Caco-2 (cell line): ENCODE measurements around the gene RPP14. TPM values are rescaled to one million over a fixed set of nuclear protein-coding genes. Genes with fewer than 3 reads are reported as not detected.

Source experiments
- BruUV-seq: library from RNA; stranded (reverse); fragments of 400-500 nt; replicated peaks from 2 replicates; lab custom pipeline; 2021; lab: Mats Ljungman, UMichigan
- CTCF ChIA-PET: fragments of 300-600 bp; sonication (Branson Sonifier 250); formaldehyde crosslinking; loops from one replicate; lab custom pipeline; 2022; ENCODE audit warnings: antibody characterized with exemption; lab: Charles Lee
- POLR2A ChIA-PET: fragments of 300-600 bp; sonication (Branson Sonifier 250); formaldehyde crosslinking; loops from one replicate; lab custom pipeline; 2022; ENCODE audit warnings: antibody characterized with exemption; lab: Charles Lee
- DNase-seq, 2 experiments: peaks; one replicate each; pipeline versions ENCODE4 v3.0.0 to v3.0.0-alpha.2; 2020 to 2022
- H3K27me3 ChIP-seq: replicated peaks from 2 replicates; pipeline ENCODE4 v1.6.0; 2011; ENCODE audit warnings: low read length; ENCODE audit not compliant: control insufficient read depth, insufficient read depth
- H3K36me3 ChIP-seq: 2 replicates; pipeline ENCODE4 v1.5.1; 2011; ENCODE audit warnings: low read length; ENCODE audit not compliant: control insufficient read depth, insufficient read depth
- H3K4me1 ChIP-seq: fragments of 250-450 bp; sonication (Bioruptor Pico); 2 replicates; pipeline ENCODE4 v1.5.1; 2020; ENCODE audit warnings: mild to moderate bottlenecking
- H3K4me3 ChIP-seq: 2 replicates; pipeline ENCODE4 v1.5.1; 2011; ENCODE audit warnings: low read depth, mild to moderate bottlenecking, control low read depth, low read length
- H3K9me3 ChIP-seq: fragments of 250-450 bp; sonication (Bioruptor Pico); 2 replicates; pipeline ENCODE4 v1.5.1; 2020; ENCODE audit warnings: mild to moderate bottlenecking, moderate library complexity
- H3K27ac Mint-ChIP-seq: one replicate; pipeline ENCODE4 v1.8.0; 2022; ENCODE audit warnings: mixed read lengths; ENCODE audit not compliant: unreplicated experiment
- H3K27me3 Mint-ChIP-seq: one replicate; pipeline ENCODE4 v1.8.0; 2022; ENCODE audit warnings: mixed read lengths; ENCODE audit not compliant: insufficient read depth, unreplicated experiment
- H3K36me3 Mint-ChIP-seq: one replicate; pipeline ENCODE4 v1.8.0; 2022; ENCODE audit warnings: mild to moderate bottlenecking, mixed read lengths; ENCODE audit not compliant: insufficient read depth, unreplicated experiment
- H3K4me1 Mint-ChIP-seq: one replicate; pipeline ENCODE4 v1.8.0; 2022; ENCODE audit warnings: low read depth, mixed read lengths; ENCODE audit not compliant: unreplicated experiment
- H3K4me3 Mint-ChIP-seq: one replicate; pipeline ENCODE4 v1.8.0; 2022; ENCODE audit warnings: mild to moderate bottlenecking, moderate library complexity, mixed read lengths; ENCODE audit not compliant: unreplicated experiment
- H3K9me3 Mint-ChIP-seq: one replicate; pipeline ENCODE4 v1.8.0; 2022; ENCODE audit warnings: mixed read lengths; ENCODE audit not compliant: unreplicated experiment
- intact Hi-C: fragments of 100-400 bp; cut with micrococcal nuclease; formaldehyde crosslinking; loops from one replicate; pipeline ENCODE4 v1.10.0; 2022; ENCODE audit not compliant: unreplicated experiment
- total RNA-seq: library from RNA; stranded (reverse); gene quantifications from 2 replicates; pipeline ENCODE4 v1.2.3, GENCODE V29; 2022
- TF ChIP-seq, protein P1 (sequence below), 2 experiments: fragments of 200-600 bp in 1 of 2; IDR thresholded peaks; 1 replicate in 1 of 2; 2 replicates in 1 of 2; pipeline versions ENCODE4 v1.5.1 to v1.8.0; 2011 to 2022; ENCODE audit warnings: antibody characterized with exemption in 1 of 2, control low read depth in 1 of 2, inconsistent platforms in 1 of 2, low read depth in 1 of 2, low read length in 1 of 2, mild to moderate bottlenecking in 1 of 2, moderate library complexity in 1 of 2; ENCODE audit not compliant: insufficient read depth in 1 of 2, severe bottlenecking in 1 of 2, unreplicated experiment in 1 of 2

RPP14 gene
- total RNA-seq, 1 experiment from 2014 or later: 24.7 TPM

GRCh38 chr3:58258392-58259055, 47.5 kb upstream of the RPP14 start:
- BruUV-seq: no TSS peak
- H3K4me1 Mint-ChIP-seq: no peaks in the 10 kb centered on the region
- no peak for DNase-seq
- no peaks in the 10 kb centered on the region for H3K27me3 Mint-ChIP-seq
- TF ChIP-seq, protein P1, sequence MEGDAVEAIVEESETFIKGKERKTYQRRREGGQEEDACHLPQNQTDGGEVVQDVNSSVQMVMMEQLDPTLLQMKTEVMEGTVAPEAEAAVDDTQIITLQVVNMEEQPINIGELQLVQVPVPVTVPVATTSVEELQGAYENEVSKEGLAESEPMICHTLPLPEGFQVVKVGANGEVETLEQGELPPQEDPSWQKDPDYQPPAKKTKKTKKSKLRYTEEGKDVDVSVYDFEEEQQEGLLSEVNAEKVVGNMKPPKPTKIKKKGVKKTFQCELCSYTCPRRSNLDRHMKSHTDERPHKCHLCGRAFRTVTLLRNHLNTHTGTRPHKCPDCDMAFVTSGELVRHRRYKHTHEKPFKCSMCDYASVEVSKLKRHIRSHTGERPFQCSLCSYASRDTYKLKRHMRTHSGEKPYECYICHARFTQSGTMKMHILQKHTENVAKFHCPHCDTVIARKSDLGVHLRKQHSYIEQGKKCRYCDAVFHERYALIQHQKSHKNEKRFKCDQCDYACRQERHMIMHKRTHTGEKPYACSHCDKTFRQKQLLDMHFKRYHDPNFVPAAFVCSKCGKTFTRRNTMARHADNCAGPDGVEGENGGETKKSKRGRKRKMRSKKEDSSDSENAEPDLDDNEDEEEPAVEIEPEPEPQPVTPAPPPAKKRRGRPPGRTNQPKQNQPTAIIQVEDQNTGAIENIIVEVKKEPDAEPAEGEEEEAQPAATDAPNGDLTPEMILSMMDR (IDR thresholded peaks at IDR 0.05; ENCODE audit: insufficient read depth in 1 of 2, low read depth in 1 of 2, low read length in 1 of 2, severe bottlenecking in 1 of 2, unreplicated experiment in 1 of 2): no peak
- Histone ChIP-seq H3K27me3 (no peaks in the 10 kb centered on the region), H3K4me3 (no peak overlapping the region), H3K9me3 (no peaks in the 10 kb centered on the region), H3K36me3 (no peaks in the 10 kb centered on the region), H3K4me1 (no peaks in the 10 kb centered on the region)
- ChIA-PET CTCF (no interaction called here), POLR2A (no interaction called here)
- intact Hi-C loops: no loop called here
- no peak overlapping the region for H3K4me3 Mint-ChIP-seq
- no peaks in the 10 kb centered on the region for H3K9me3 Mint-ChIP-seq
- no peaks in the 10 kb centered on the region for H3K36me3 Mint-ChIP-seq
- H3K27ac Mint-ChIP-seq: no peak overlapping the region

GRCh38 chr3:58260261-58260731, 45.7 kb upstream of the RPP14 start:
- intact Hi-C loops: no loop called here

DNA sequence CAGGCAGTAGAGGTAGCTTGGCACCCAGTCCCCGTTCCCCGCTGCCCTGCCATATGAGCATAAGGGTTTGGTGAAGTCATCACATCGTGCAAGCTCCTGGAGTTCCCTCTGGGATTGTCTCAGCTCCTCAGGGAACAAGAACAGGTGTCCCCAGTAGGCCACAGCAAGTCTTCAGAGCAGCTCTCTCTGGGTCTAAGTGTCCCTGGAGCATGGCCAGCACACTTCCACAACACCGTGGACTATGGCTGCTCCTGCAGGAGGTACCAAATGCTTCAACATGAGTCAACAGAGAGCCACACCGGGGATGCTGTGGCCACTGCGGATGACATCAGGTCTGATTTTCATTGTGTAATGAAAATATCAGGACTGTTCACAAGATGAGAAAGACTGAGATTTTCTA, 45.3 kb upstream of the RPP14 start:
- H3K4me3 Mint-ChIP-seq: no peak overlapping the region
- no peak overlapping the region for H3K27ac Mint-ChIP-seq

More at GRCh38 chr3:58260261-58260731, 45.7 kb upstream of the RPP14 start:
- no peaks in the 10 kb centered on the region for H3K9me3 ChIP-seq
- DNase-seq: no peak
- ChIA-PET POLR2A (no interaction called here), CTCF (no interaction called here)
- H3K4me1 ChIP-seq: no peaks in the 10 kb centered on the region
- no peaks in the 10 kb centered on the region for H3K27me3 Mint-ChIP-seq
- no peaks in the 10 kb centered on the region for H3K9me3 Mint-ChIP-seq
- H3K4me3 ChIP-seq: no peak overlapping the region
- H3K4me3 Mint-ChIP-seq: no peak overlapping the region
- H3K36me3 ChIP-seq: no peaks in the 10 kb centered on the region
- no peak overlapping the region for H3K27ac Mint-ChIP-seq
- H3K27me3 ChIP-seq: no peaks in the 10 kb centered on the region
- no TSS peak for BruUV-seq
- no peaks in the 10 kb centered on the region for H3K36me3 Mint-ChIP-seq
- no peaks in the 10 kb centered on the region for H3K4me1 Mint-ChIP-seq
- TF ChIP-seq, protein P1 (IDR thresholded peaks at IDR 0.05; ENCODE audit: insufficient read depth in 1 of 2, low read depth in 1 of 2, low read length in 1 of 2, severe bottlenecking in 1 of 2, unreplicated experiment in 1 of 2): no peak

More for the DNA sequence above, 45.3 kb upstream of the RPP14 start:
- no TSS peak for BruUV-seq
- H3K27me3 Mint-ChIP-seq: no peaks in the 10 kb centered on the region
- no peaks in the 10 kb centered on the region for H3K4me1 Mint-ChIP-seq
- no peaks in the 10 kb centered on the region for H3K9me3 Mint-ChIP-seq
- H3K9me3 ChIP-seq: no peaks in the 10 kb centered on the region
- no peak for DNase-seq
- intact Hi-C loops: no loop called here
- H3K4me3 ChIP-seq: no peak overlapping the region
- ChIA-PET CTCF (no interaction called here), POLR2A (no interaction called here)
- no peaks in the 10 kb centered on the region for H3K27me3 ChIP-seq
- H3K4me1 ChIP-seq: no peaks in the 10 kb centered on the region
- TF ChIP-seq, protein P1 (IDR thresholded peaks at IDR 0.05; ENCODE audit: insufficient read depth in 1 of 2, low read depth in 1 of 2, low read length in 1 of 2, severe bottlenecking in 1 of 2, unreplicated experiment in 1 of 2): no peak
- H3K36me3 ChIP-seq: no peaks in the 10 kb centered on the region
- no peaks in the 10 kb centered on the region for H3K36me3 Mint-ChIP-seq
